ENCODE data around the gene OR8B2.

- no peak for TF ChIP-seq CTCF (conservative IDR thresholded peaks at IDR 0.05; ENCODE audit: low read length)
- no peak for TF ChIP-seq EZH2phosphoT487 (IDR thresholded peaks at IDR 0.05; ENCODE audit: borderline replicate concordance)
Observed at GRCh38 chr11:124424384-124424921, 40.2 kb upstream of the OR8B2 start, which contains the start of gene OR8B4.

Measured in Loucy (cell line).